Uterus (tissue), 4 donors: Measurements from ENCODE around the gene NEURL1B. TPM values are rescaled to one million over a fixed set of nuclear protein-coding genes. Genes with fewer than 3 reads are reported as not detected.

ENCODE experiments used
- DNase-seq, 2 donors: peaks; one replicate each; pipeline ENCODE4 v3.0.0-alpha.2; 2019 to 2020
- H3K27ac ChIP-seq, 2 donors: fragments of 200-600 bp; sonication (generic); 1 replicate in 1 of 2; 2 replicates in 1 of 2; pipeline ENCODE4 v1.5.1; 2016 to 2018
- H3K27me3 ChIP-seq, 2 donors: fragments of 200-600 bp; sonication (generic); one replicate each; pipeline ENCODE4 v1.5.1; 2018 to 2019; ENCODE audit warnings: control low read depth in 1 of 2
- H3K36me3 ChIP-seq, 2 donors: fragments of 200-600 bp; sonication (generic); one replicate each; pipeline ENCODE4 v1.5.1; 2019; ENCODE audit warnings: control low read depth in 1 of 2
- H3K4me1 ChIP-seq, 2 donors: fragments of 200-600 bp; sonication (generic); one replicate each; pipeline ENCODE4 v1.5.1; 2018 to 2019; ENCODE audit warnings: control low read depth in 1 of 2
- H3K4me3 ChIP-seq, 2 donors: fragments of 200-600 bp; sonication (generic); 1 replicate in 1 of 2; 2 replicates in 1 of 2; pipeline ENCODE4 v1.5.1; 2018 to 2019; ENCODE audit warnings: mild to moderate bottlenecking in 1 of 2
- H3K9me3 ChIP-seq, 2 donors: fragments of 200-600 bp; sonication (generic); one replicate each; pipeline ENCODE4 v1.5.1; 2019; ENCODE audit warnings: control low read depth in 1 of 2
- CTCF ChIP-seq, 4 experiments: fragments of 200-600 bp in 2 of 4; fragments of 450-650 bp in 2 of 4; sonication (generic) in 2 of 4; IDR thresholded peaks; one replicate each; pipeline ENCODE4 v1.5.1; 2016 to 2019; ENCODE audit warnings: antibody characterized with exemption in 4 of 4, mild to moderate bottlenecking in 2 of 4, moderate library complexity in 1 of 4
- POLR2A ChIP-seq, 2 donors: fragments of 450-650 bp; IDR thresholded peaks; one replicate each; pipeline ENCODE4 v1.6.1; 2016; ENCODE audit warnings: antibody characterized with exemption in 2 of 2, mild to moderate bottlenecking in 1 of 2, moderate library complexity in 1 of 2
- intact Hi-C: fragments of 100-400 bp; cut with DNase I; formaldehyde crosslinking; loops from one replicate; pipeline ENCODE4 v1.15.1; 2023; ENCODE audit warnings: low total_unique reads
- total RNA-seq, 4 donors: library from RNA; depleted of rRNA in 3 of 4; stranded (reverse); fragments of >200 nt in 3 of 4; gene quantifications; one replicate each; pipeline versions ENCODE4 v1.1.0 to v1.2.4, GENCODE V29; 2014 to 2023
- donor health status: DM: yes; HTN: yes; CAD: no.

NEURL1B gene
- total RNA-seq, 4 donors from 2014 or later, result 51.1 to 136 (median 74.1) TPM

GRCh38 chr5:172712610-172713009 is 71.5 kb downstream of the NEURL1B start:
- Histone ChIP-seq H3K27me3 (no peaks in the 10 kb centered on the region), H3K4me3 (no peak overlapping the region), H3K36me3 (no peaks in the 10 kb centered on the region), H3K4me1 (no peaks in the 10 kb centered on the region), H3K9me3 (no peaks in the 10 kb centered on the region), H3K27ac (no peak overlapping the region)
- DNase-seq, result no peak
- TF ChIP-seq POLR2A (IDR thresholded peaks at IDR 0.05), result no peak
- intact Hi-C loops, result loop anchor here (5.0 kb wide), 1 partner anchor 220 kb away; no protein-coding TSS in a partner anchor

GRCh38 chr5:172713113-172713808 is 72.2 kb downstream of the NEURL1B start:
- Histone ChIP-seq H3K36me3 (no peaks in the 10 kb centered on the region), H3K4me3 (no peak overlapping the region), H3K9me3 (no peaks in the 10 kb centered on the region), H3K27me3 (no peaks in the 10 kb centered on the region), H3K4me1 (no peaks in the 10 kb centered on the region), H3K27ac (peak overlapping the region in 1 of 2 donors; percentile 3)
- TF ChIP-seq POLR2A (IDR thresholded peaks at IDR 0.05) (peak in 1 of 2 donors; percentile 11), CTCF (IDR thresholded peaks at IDR 0.05) (peak; percentile 90 to 98 (median 92))
- peak; percentile 63 to 72 for DNase-seq
- intact Hi-C loops, result loop anchor here (5.0 kb wide), 1 partner anchor 219 kb away; no protein-coding TSS in a partner anchor

GRCh38 chr5:172713809-172714490 is 72.9 kb downstream of the NEURL1B start:
- Histone ChIP-seq H3K9me3 (no peaks in the 10 kb centered on the region), H3K27me3 (no peaks in the 10 kb centered on the region), H3K4me3 (no peak overlapping the region), H3K27ac (peak overlapping the region; percentile 38 to 75), H3K36me3 (no peaks in the 10 kb centered on the region), H3K4me1 (no peaks in the 10 kb centered on the region)
- peak in 1 of 2 donors; percentile 25 for DNase-seq
- intact Hi-C loops, result loop anchor here (5.0 kb wide), 1 partner anchor 218 kb away; no protein-coding TSS in a partner anchor
- TF ChIP-seq CTCF (IDR thresholded peaks at IDR 0.05), result no peak
- TF ChIP-seq POLR2A (IDR thresholded peaks at IDR 0.05), result no peak

GRCh38 chr5:172714491-172715420 is 73.7 kb downstream of the NEURL1B start:
- intact Hi-C loops, result loop anchor here (5.0 kb wide), 2 partner anchors 53 to 218 kb away; no protein-coding TSS in a partner anchor
- no peaks in the 10 kb centered on the region for H3K27me3 ChIP-seq
- H3K27ac ChIP-seq, result peak overlapping the region; percentile 69 to 75
- no peaks in the 10 kb centered on the region for H3K9me3 ChIP-seq
- H3K4me3 ChIP-seq, result no peak overlapping the region
- no peaks in the 10 kb centered on the region for H3K4me1 ChIP-seq
- TF ChIP-seq CTCF (IDR thresholded peaks at IDR 0.05), result peak; percentile 59 to 82 (median 74)
- no peak for TF ChIP-seq POLR2A (IDR thresholded peaks at IDR 0.05)
- DNase-seq, result peak; percentile 74 to 80
- H3K36me3 ChIP-seq, result no peaks in the 10 kb centered on the region

GRCh38 chr5:172715421-172715780 is 74.3 kb downstream of the NEURL1B start:
- Histone ChIP-seq H3K9me3 (no peaks in the 10 kb centered on the region), H3K4me3 (no peak overlapping the region), H3K4me1 (no peaks in the 10 kb centered on the region), H3K27me3 (no peaks in the 10 kb centered on the region), H3K36me3 (no peaks in the 10 kb centered on the region), H3K27ac (peak overlapping the region; percentile 69 to 75)
- intact Hi-C loops, result loop anchor here (5.0 kb wide), 1 partner anchor 52 kb away; no protein-coding TSS in a partner anchor
- DNase-seq, result no peak
- no peak for TF ChIP-seq POLR2A (IDR thresholded peaks at IDR 0.05)
